Fibroblast of skin of left quadriceps (primary cell): Measurements from ENCODE around the gene MYO5A.
A peak's percentile ranks its signal among the peaks of the same experiment; 100 is the strongest.

ENCODE experiments used
- DNase-seq, 2 experiments: peaks; one replicate each; pipeline ENCODE4 v3.0.0-alpha.2; 2013; ENCODE audit warnings: low read depth in 2 of 2

MYO5A gene

DNA sequence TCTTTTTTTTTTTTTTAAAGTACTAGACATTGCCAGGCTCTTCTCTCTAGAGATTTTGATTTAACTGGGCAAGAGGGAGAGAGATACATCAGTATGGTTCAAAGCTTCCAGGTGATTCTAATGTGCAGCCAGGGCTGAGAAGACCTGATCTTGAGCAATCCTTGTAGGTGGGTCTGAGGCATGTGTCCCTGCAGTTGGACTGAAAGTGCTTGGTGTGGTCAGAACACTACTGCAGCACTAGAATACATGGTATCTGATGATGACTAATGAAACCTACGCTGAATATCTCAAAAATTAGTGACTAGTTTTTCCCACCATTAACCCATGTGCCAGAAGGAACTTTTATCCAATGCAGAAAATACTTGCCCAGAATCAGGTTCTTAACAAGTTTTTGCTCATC is 198.7 kb downstream of the MYO5A start:
- no peak for DNase-seq

DNA sequence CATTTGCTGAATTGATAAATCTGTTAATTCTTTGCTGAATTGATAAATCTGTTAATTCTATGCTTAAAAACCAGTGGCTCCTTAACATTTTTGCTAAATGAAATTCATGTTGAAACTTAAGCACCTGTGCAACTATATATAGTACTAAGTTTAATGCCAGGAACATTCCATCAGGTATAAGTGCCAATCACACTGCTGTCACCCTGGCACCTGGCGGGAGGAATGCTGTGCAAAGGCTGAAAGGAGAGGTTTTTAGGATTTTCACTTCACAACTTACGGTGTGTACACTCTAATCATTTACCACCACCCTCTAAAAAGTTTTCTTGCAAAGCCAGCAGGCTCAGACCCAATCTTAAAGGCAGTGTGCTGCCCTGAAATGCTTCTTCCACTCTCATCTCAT is 199.5 kb downstream of the MYO5A start:
- DNase-seq, result no peak

DNA sequence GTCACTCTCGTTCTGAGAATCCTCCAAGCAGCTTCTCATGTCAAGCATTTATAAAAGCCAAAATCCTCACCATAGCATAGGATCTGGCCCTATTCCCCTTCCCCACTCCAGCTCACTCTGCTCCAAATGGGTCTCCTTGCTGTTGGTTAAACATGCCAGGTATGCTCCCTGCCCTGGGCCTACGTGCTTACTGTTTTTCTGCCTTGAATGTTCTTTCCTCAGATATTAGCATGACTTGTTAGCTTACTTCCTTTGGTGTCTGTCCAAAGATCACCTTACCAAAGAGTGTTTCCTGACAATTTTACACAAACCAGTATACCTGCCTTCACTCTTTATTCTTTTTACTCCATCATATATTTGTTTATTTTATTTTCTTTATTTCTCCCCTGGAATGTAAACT is 200.0 kb downstream of the MYO5A start:
- no peak for DNase-seq

DNA sequence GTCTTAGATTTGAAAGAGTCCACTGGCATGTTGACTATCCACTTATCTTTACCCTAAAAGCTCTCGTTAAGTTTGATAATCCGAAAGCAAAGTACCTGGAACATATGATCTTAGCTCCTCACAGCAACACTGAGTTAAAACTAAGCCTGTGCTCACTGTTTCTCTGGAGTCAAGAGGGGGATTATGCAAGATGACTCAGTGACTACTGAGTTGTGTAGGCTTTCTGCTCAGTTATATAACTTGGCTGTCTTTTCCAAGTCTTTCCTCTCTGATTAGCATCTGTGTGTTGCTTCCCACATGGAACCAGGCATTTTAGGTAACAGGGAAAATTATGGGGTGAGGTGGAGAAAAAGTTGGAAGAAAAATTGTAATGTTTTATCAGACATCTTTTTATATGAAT is 201.9 kb downstream of the MYO5A start:
- no peak for DNase-seq

DNA sequence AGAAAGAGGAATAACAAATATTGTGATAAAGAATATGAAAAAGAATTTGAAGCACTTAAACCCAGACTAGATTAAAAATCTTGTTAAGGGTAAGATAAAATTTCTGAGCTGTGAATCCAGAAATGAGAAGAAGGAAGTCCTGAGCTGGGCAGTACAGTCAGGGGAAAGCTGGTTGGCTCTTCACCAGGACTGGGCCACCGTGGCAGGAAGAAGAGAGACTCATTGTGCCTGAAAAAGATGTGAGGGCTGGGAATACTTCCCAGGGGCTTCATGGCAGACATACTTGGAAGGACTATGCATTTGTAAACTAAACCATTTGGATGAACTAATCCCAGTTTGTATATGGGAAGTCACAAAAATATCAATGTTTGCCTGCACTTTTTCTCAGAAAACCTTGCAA is 204.6 kb downstream of the MYO5A start:
- DNase-seq, result no peak

DNA sequence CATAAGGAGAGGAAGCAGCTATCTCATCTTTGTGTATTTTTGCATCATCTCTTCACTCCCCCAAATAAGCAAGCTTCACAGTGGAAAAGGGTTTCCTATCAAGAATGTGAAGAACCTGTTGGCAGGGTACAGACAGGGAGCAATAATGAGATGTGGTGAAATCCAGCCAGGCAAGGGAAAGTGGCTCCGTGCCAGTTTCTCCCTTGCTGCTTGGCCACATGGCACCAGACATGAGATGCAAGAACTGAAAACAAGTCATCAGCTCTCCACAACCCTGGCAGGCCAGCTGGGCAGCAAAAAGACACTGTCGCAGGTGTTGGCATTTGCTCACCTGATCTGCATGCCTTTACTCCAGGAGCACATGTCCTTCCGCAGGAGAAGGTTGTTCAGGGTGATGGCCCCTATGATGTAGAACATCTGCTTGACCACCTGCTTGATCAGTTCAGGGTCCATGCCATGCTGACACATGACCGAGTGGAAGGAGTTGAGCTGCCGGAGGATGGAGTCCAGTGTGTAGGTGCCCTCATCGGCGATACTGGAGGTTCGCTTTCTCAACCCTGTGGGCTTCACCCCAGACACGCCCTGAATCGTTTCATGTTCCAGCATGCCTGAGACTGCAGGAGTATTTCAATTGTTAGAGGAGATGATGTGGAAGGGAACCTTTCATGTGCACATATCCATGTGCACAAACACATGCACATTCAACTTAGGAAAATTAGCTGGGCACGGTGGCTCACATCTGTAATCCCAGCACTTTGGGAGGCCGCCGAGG is 209.8 kb downstream of the MYO5A start:
- DNase-seq, result no peak

DNA sequence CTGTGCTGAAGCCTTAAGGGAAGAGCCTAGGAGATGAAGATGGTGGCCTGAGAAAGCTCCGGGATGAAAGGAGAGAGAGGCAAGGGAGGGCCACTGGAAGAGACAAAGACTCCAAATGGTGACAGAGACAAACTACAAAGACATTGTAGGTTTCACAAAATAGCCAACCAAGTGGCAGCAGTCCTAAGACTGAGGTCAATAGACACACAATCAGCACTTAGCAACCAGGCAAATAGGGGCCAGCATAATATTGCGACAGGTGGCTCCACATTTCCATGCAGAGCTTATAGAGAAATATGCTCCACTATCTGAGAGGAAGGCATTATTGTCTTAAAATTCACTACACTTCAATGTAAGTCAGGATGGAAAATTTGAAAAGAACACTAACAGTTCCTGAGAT is 211.0 kb downstream of the MYO5A start:
- DNase-seq, result no peak

DNA sequence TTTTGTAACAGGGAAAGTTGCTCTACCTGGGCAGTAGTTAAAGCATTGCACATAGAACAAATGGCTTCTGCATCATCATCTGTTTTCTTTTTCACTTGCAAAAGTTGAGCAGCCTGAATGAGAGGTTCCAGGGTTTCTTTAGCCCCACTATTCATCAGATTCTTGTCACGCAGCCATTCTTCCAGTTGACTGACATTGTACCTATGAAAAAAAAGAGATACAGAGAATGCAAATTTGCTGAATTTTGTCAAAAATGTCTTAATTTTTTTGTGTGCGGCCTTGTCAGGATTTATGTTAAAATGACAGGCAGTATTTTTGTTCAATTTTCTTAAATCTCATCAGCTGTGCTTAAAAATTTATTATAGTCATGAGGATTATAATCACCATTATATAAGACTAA is 211.7 kb downstream of the MYO5A start:
- no peak for DNase-seq

DNA sequence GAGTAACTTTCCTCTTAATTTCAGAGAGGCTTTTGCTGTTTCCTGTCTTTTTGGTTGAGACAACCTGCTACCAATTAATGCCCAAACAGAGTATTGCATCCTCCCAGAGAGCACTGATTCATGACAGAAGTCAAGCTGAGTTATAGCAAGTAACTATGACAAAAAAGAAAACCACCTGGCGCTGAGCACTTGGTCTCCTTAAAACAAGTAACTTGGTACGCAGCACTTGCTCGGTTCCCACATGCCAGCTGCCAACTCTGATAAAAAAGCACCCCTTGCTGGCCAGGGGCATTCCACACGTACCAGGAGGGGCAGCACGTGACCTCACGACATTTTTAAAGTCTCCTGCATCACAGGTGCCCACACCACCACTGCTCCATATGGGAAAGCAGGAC is 219.5 kb downstream of the MYO5A start:
- DNase-seq, result no peak

DNA sequence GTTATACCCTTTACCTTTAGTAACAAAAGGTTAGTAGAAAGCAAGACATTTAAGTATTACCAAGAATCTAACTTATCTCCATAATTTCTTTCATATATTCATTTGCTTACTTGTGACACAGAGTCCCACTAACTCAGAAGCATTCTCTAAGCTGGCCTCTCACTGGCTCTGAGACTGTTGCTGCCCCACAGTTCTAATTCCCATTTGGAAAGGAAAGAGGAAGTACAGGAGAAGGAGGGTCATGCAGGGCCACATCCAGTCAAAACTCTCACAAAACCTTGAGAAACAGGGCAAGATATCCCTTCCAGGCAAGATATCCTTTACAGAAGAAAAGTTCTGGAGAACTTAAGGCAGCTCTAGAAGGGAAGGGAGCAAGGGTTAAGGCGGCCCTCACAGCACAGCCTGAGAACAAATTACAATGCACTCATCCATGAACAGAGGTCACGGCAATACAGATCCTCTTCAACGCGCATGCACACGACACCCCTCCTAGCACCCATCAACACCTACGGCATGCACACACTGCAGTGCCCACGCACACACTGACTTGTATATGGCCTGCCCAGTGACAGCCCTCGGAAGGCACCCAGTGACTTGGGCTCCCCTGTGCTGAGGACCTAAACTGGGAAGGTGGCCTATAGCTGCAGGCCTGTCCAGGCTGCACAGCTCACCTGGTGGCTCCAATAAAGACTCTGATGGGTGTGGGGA is 220.1 kb downstream of the MYO5A start:
- no peak for DNase-seq

DNA sequence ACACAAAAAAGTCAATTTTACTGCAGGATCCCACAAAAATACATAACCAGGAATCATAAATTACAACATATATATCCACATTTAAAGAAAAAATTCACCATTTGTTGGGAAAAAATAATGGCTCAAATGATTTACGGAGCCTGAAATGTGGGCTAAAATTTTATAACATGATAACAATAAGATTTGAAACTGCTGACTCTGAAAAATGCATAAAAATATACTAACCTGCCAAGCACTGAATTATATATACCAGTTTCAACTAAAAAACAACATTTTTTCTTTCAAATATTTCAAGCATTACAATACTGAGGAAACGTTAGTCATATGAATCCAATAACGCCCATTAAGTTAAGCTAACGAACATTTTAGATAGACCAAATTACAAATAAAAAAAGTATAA is 220.8 kb downstream of the MYO5A start:
- no peak for DNase-seq

DNA sequence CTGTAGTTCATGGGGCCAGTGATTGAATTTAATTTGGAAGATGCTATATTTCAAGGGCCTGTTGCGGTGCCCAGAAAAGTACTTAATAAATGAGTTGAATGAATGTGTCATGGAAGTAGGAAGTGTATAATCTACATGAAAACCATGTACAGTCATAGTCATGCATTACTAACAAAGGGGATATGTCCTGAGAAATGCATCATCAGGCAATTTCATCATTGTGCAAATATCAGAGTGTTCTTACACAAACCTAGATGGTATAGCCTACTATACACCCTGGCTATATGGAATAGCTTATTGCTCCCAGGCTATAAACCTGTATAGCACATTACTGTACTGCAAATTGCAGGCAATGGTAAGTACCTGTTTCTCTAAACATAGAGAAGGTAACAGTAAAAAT is 222.4 kb downstream of the MYO5A start:
- peak; percentile 6 to 9 for DNase-seq

DNA sequence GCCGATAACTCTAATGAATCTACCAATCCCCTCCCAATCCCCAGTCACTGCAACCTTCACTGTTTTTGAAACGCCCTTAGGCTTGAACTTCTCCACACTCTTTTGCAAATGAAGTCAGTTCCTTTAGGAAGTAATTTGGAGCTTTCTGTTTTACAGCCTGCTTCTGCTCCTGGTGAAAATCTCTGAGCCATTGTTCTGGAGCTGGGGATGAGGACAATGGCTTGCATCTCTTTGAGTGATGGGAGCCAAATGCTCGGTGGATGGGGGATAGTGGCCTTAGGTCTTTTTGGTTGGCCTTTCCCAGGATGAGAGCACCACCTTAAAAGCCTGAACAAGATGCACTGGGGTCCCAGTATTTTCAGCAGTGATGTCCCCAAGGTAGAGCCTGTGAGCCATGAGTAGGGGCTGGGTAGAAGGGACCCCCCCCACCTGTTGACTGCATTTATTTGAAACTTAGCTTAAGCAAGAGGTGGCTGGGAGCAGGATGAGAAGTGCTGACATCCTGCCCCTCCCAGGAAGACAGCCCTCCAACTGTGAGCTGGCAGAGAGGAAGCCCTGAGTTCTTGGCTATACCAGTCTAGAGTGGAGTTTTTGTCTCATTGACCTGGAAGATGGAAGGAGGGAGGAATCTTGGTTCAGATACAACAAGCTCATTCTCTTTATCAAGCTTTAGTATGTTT is 225.4 kb downstream of the MYO5A start:
- no peak for DNase-seq

DNA sequence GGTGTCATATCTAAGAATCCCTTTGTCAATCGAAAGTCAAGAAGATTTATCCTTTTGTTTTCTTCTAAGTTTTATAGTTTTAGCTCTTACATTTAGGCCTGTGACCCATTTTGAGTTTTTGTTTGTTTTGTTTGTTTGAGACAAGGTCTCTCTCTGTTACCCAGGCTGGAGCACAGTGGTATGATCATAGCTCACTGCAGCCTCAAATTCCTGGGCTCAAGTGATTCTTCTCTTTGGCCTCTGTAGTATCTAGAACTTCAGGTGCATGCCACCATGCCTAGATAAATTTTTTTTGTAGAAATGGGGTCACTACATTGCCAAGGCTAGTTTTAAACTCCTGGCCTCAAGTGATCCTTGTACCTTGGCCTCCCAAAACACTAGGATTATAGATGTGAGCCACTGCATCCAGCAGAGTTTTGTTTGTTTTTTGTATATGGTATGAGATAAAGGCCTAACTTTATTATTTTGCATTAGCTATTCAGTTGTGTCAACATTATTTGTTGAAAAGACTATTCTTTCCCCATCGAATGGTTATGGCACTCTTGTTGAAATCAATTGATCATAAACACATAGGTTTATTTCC is 227.3 kb downstream of the MYO5A start:
- DNase-seq, result no peak

DNA sequence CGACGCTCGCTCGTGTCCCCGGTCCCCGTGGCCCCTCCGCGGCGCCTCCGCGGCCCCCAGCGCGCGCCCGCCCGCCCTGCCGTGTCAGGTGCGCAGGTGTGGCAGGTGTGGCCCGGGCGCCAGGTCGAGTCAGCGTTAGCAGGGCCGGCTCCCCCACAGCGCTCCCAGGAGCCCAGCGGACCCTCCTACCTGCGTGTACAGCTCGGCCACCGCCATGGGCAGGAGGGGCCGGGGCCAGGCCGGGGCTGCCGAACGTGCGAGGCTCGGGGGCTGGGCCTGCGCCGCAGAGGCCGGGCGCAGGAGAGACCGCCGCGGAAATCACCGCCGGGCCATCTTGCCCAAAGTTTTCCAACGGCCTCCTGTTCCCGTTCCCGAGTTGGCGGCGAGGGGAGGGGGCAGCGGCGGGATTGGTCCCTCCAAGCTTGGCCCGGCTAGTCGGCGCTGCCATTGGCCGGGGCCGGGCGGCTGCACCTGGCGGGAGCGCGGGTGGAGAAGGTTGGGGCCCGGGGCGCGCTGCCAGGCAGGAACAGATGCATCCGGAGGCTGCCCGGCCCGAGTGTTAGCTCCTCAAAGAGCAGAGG is 233.2 kb downstream of the MYO5A start, which contains the start of gene MYO5C:
TSS of gene MYO5C (minus strand) at position 384 of the 581 bp plus-strand sequence. CDS start at position 216, 168 bp downstream.
- no peak for DNase-seq

DNA sequence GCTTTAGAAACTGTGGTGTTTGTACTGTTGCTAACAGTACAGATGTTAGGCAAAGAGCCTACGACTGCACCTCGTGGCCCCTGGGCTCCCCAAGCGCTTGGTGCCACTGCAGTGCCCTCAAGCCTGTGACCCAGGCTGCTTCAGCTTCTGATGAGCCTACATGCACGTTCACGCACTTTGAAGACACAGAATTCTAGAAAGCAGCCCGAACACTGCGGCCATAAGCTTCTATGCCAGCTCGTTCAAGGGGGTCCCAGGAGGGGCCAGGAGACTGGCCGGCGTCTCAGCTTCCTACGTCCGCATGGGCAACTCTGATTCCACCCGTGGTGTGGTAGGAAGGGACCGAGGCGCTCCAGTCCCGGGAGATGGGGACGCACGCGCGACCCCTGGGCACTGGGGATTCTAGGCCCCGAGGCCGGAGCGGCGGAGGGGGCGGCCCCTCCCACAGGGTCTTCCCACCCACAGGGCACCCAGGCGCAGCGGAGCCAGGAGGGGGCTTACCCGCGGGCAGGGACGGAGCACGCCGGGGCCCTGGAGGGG is 233.7 kb downstream of the MYO5A start:
- no peak for DNase-seq

DNA sequence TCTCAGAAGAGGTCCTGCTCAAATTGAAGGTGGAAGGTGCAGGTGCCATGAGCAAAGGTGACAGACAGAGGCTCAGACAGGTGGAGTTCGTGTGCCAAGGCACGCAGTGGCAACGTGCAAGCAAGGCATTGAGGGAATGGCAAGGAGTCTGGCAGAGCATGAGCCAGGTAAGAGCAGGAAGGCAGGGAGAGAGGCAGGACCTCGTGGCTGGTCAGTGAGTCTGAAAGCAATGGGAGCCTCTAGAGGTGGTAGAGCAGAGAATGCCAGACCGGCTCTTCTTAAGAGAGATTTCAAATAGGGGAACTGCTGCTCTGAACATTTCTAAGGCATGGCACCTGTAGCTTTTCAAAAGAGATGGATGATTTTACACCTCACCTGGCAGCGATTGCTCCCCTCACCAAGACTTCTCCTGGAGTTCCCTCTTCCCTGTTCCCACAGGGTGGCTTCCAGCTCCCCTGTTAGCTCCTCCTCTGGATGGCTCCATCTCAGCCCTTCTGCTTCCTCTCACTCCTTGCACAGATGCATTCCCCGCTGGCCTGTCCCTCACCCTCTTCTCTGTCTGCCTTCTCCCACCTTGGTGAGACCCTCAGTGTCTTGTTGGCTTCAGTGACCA is 235.8 kb downstream of the MYO5A start:
- no peak for DNase-seq

DNA sequence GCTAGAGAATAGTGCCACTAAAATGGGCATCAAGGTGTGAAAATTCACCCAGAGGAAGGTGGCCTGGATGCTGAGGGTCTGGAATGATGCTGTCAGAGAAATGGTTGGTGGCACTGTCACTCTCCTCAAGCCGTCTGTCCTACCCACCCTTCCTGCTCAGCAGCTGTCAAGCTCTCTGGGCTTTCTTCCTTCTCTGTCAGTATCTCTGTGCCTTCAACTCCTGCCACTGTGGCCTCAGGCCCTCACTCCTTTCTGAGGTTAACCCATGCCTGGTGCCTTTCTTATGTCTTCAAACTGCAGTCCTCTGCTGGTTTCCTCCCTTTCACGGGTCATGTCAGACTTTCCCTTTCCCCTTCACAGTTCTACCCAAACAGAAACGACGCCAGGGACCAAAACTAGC is 237.5 kb downstream of the MYO5A start:
- no peak for DNase-seq

DNA sequence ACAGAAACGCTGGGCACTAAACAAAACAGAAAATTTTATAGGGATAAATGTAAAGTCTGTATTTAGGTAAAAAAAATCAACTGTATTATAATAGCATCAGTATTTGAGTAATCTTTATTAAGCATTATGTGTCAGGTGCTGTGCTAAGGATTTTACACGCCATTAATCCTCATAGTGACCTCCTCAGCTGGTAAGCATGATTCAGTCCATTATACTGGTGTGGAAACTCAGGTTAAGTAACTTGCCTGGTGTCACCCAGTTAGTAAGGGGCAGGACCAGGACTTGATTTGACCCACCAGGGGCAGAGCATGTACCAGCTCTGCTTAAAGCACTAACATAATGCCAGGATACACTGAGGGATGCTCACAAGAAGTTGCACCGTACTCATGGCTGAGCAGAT is 237.9 kb downstream of the MYO5A start:
- no peak for DNase-seq

DNA sequence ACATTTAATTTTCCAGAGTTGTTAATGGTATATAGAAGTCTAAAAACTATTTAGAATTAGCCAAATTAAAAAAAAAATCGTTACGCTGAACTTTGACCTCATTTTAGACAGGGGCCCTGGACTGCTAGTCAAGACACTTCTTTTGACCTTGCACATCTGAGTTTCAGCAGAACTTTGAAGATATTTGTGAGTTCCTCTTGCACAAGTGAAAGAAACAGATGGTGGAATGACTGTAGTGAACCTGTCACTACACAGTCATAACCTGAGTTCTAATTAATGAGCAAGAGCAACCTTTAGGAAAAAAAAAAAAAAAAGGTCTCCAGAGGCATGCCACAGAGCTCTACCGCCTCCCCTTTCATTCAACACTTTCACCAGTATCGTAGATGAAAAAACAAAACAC is 238.4 kb downstream of the MYO5A start:
- DNase-seq, result no peak

DNA sequence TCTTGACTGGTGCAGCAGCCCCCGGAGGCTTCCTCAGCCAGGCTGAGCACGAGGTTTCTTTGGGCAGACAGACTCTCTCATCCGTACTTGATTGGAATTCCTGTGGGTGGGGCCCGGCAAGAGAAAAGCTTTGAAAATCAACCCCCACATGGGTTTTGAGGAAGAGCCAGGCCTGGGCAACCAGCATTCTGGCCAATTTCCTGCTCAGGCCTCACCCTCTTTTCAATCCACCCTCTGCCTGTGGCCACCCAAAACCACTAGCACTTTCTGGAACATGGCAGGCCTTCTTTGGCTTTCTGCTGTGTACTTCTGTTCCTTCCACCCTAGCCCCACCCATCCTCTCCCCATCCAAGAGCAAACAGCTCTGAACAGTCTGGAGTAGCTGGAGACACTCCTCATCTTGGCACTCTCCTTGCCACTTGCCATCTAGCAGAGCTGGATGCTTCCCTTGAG is 239.0 kb downstream of the MYO5A start:
- no peak for DNase-seq
